Nephron progenitor cell (in vitro differentiated cells): ENCODE measurements around the gene CERS6.

Experiments
- DNase-seq: peaks from one replicate; pipeline ENCODE4 v3.0.0; 2021
- H3K27ac Mint-ChIP-seq: 2 replicates; pipeline ENCODE4 v1.8.0; 2021; ENCODE audit warnings: mild to moderate bottlenecking, moderate library complexity, mixed read lengths
- H3K27me3 Mint-ChIP-seq: 2 replicates; pipeline ENCODE4 v1.8.0; 2021; ENCODE audit warnings: mild to moderate bottlenecking, low read depth, mixed read lengths; ENCODE audit not compliant: poor library complexity
- H3K36me3 Mint-ChIP-seq: 2 replicates; pipeline ENCODE4 v1.8.0; 2021; ENCODE audit warnings: low read depth, mixed read lengths
- H3K4me1 Mint-ChIP-seq: 2 replicates; pipeline ENCODE4 v1.8.0; 2021; ENCODE audit warnings: mixed read lengths
- H3K4me3 Mint-ChIP-seq: 2 replicates; pipeline ENCODE4 v1.8.0; 2021; ENCODE audit warnings: mild to moderate bottlenecking, moderate library complexity, mixed read lengths
- H3K9me3 Mint-ChIP-seq: 2 replicates; pipeline ENCODE4 v1.8.0; 2021; ENCODE audit warnings: mild to moderate bottlenecking, moderate library complexity, mixed read lengths
- TF ChIP-seq, protein P1 (sequence below): fragments of 200-600 bp; sonication (generic); IDR thresholded peaks from 2 replicates; pipeline ENCODE4 v1.5.0; 2021; ENCODE audit warnings: antibody characterized with exemption

CERS6 gene

DNA sequence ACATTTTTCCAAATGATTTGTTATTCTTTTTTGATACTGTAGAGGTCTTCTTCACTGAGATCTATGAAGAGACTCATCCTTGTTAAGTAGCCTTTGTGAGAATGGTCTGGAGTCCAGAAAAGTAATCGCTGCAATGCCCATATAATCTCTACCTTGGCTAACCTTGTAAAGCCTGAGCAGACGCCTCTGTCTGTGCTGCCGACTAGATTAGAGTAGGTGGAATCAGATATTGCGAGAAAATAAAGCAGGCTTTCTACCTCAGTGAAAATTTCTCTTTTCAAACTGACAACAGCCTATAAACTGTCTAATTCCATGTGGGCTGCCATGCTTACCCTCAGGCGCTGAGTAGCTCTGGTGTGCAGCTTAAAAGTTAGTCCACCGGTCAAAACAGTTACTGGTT, 17.5 kb upstream of the CERS6 start:
- H3K4me3 Mint-ChIP-seq: no peak overlapping the region
- H3K4me1 Mint-ChIP-seq: peaks cover 5% of the 10 kb centered on the region
- H3K9me3 Mint-ChIP-seq: no peaks in the 10 kb centered on the region
- DNase-seq: no peak
- peaks cover 4% of the 10 kb centered on the region for H3K27me3 Mint-ChIP-seq
- no peaks in the 10 kb centered on the region for H3K36me3 Mint-ChIP-seq
- H3K27ac Mint-ChIP-seq: no peak overlapping the region
- TF ChIP-seq, protein P1, sequence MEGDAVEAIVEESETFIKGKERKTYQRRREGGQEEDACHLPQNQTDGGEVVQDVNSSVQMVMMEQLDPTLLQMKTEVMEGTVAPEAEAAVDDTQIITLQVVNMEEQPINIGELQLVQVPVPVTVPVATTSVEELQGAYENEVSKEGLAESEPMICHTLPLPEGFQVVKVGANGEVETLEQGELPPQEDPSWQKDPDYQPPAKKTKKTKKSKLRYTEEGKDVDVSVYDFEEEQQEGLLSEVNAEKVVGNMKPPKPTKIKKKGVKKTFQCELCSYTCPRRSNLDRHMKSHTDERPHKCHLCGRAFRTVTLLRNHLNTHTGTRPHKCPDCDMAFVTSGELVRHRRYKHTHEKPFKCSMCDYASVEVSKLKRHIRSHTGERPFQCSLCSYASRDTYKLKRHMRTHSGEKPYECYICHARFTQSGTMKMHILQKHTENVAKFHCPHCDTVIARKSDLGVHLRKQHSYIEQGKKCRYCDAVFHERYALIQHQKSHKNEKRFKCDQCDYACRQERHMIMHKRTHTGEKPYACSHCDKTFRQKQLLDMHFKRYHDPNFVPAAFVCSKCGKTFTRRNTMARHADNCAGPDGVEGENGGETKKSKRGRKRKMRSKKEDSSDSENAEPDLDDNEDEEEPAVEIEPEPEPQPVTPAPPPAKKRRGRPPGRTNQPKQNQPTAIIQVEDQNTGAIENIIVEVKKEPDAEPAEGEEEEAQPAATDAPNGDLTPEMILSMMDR: no peak

DNA sequence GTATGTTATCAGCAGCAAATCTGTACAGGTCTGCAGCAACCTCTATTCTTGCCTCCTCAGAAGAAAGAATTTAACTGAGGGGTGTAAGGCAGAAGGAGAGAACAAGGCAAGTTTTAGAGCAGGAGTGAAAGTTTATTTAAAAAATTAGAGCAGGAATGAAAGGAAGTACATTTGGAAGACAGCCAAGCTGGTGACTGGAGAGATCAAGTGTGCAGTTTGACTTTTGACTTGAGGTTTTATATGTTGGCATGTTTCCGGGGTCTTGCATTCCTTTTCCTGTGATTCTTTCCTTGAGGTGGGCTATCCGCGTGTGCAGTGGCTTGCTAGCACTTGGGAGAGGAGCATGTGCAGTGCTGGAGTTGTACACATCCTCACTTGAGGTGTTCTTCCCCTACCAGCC, 16.5 kb upstream of the CERS6 start:
- Mint-ChIP-seq H3K9me3 (peaks cover 5% of the 10 kb centered on the region), H3K27ac (no peak overlapping the region), H3K4me1 (peaks cover 5% of the 10 kb centered on the region), H3K4me3 (no peak overlapping the region), H3K27me3 (peaks cover 4% of the 10 kb centered on the region), H3K36me3 (no peaks in the 10 kb centered on the region)
- TF ChIP-seq, protein P1: no peak
- DNase-seq: no peak

DNA sequence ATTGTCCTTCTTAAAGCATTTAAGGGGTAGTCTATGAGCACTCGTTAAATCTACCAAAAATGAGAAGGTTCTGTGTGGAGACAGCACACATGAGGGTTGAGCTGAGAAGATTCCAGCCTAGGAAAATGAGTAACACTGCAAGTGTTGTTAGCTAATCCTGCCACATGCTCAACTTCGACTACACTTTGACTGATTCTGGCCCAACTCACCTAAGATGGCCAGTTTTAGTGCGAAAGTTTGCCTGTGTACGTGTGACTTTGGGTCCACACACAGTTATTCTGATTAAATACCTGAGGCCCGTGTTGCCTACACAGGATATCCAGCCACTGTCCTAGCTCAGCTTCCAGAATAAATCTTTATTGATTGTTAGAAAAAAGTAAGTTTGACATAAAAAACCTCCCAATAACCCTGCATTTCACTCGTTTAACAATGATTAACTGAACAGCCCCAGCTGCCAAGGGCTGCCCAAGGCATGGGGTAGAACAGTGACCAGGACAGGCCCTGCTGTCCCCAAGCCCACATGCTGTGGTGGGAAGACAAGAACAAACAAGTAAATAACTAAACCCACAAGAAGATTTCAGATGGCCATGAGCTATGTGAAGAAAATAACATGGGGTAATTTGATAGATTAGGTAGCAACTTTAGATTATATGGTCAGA, 14.7 kb upstream of the CERS6 start:
- H3K36me3 Mint-ChIP-seq: peaks cover 5% of the 10 kb centered on the region
- peaks cover 5% of the 10 kb centered on the region for H3K4me1 Mint-ChIP-seq
- H3K4me3 Mint-ChIP-seq: no peak overlapping the region
- H3K27me3 Mint-ChIP-seq: peaks cover 4% of the 10 kb centered on the region
- no peak for DNase-seq
- no peak overlapping the region for H3K27ac Mint-ChIP-seq
- TF ChIP-seq, protein P1: no peak
- H3K9me3 Mint-ChIP-seq: peaks cover 23% of the 10 kb centered on the region

DNA sequence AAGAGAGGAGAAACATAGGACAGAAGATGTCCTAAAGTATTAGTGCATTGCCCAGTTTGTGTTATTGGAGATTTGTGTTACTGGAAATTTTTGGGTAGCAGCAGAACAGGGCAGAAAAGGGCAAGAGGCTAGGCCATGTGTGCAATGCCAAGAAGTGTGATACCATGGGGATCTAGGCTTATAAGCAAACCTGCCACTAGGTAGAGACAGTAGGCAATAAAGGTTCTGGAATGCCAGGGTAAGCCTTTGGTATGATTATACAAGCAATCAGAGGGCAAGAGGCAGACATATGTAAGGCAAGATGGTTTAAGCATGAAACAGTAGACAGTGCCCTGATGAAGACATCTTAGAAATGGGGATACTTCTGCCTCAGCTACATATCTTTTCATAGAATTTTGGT, 12.3 kb upstream of the CERS6 start:
- H3K9me3 Mint-ChIP-seq: peaks cover 26% of the 10 kb centered on the region
- H3K36me3 Mint-ChIP-seq: peaks cover 5% of the 10 kb centered on the region
- peaks cover 5% of the 10 kb centered on the region for H3K4me1 Mint-ChIP-seq
- H3K4me3 Mint-ChIP-seq: no peak overlapping the region
- no peak overlapping the region for H3K27ac Mint-ChIP-seq
- peaks cover 5% of the 10 kb centered on the region for H3K27me3 Mint-ChIP-seq
- TF ChIP-seq, protein P1: no peak
- DNase-seq: no peak

DNA sequence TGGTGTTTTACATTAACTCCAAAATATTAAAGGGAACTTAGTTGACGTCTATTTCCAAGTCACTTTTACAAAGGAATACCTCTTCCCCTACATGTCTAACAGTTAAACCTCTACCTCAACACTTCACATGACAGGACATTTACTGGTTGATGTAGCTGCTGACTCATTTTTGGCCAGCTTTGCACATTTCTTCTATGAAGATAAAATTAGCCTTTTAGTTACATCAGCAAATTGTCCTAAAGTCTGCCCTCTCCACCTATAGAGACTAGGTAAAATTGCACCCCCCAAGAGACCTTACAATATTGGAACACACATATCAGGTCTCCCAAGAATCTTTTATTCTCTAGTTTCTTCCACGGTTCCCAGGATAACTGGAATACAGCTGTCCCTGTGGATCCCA, 10.1 kb upstream of the CERS6 start:
- TF ChIP-seq, protein P1: no peak
- H3K27me3 Mint-ChIP-seq: peaks cover 6% of the 10 kb centered on the region
- peaks cover 26% of the 10 kb centered on the region for H3K9me3 Mint-ChIP-seq
- no peak for DNase-seq
- no peak overlapping the region for H3K4me3 Mint-ChIP-seq
- peaks cover 5% of the 10 kb centered on the region for H3K36me3 Mint-ChIP-seq
- H3K27ac Mint-ChIP-seq: no peak overlapping the region
- peaks cover 5% of the 10 kb centered on the region for H3K4me1 Mint-ChIP-seq

DNA sequence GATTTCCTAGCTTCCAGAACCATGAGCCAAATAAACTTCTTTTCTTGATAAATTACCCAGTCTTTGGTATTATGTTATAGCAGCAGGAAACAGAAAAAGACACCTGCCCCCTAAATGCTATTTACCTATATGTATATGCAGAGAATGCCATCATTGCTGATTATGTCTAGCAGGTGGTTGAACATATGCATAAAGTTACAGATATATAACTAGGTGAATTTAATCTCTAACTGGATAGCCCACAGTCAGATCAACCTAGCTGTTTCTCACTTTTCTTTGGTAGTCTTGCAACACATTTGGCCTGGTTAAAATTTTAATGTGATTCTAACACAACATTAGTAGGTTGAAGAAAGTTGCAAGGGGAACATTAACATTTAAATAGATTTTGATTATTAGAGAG, 7.1 kb upstream of the CERS6 start:
- H3K27ac Mint-ChIP-seq: no peak overlapping the region
- no peak for DNase-seq
- no peak overlapping the region for H3K4me3 Mint-ChIP-seq
- peaks cover 5% of the 10 kb centered on the region for H3K36me3 Mint-ChIP-seq
- TF ChIP-seq, protein P1: no peak
- peaks cover 6% of the 10 kb centered on the region for H3K27me3 Mint-ChIP-seq
- H3K4me1 Mint-ChIP-seq: no peaks in the 10 kb centered on the region
- peaks cover 26% of the 10 kb centered on the region for H3K9me3 Mint-ChIP-seq
